HEK293 (cell line): ENCODE measurements around the gene AMBRA1.

Experiments
- CTCF ChIA-PET: fragments of 350-600 bp; formaldehyde crosslinking; extraction: SDS; loops from one replicate; lab custom pipeline; 2021; ENCODE audit warnings: antibody characterized with exemption; lab: Yijun Ruan, JAX
- POLR2A ChIA-PET: fragments of 300-600 bp; formaldehyde crosslinking; extraction: SDS; loops from one replicate; lab custom pipeline; 2020; ENCODE audit warnings: antibody characterized with exemption, inconsistent platforms; lab: Yijun Ruan, JAX
- H3K27ac ChIP-seq: fragments of 200-500 bp; sonication (Bioruptor generic); 2 replicates; pipeline ENCODE4 v1.5.1; 2014; ENCODE audit warnings: low read depth, low read length, control low read depth, inconsistent platforms; ENCODE audit errors: extremely low read depth
- H3K36me3 ChIP-seq, 2 experiments: fragments of 200-500 bp in 1 of 2; sonication (Bioruptor generic) in 1 of 2; 1 replicate in 1 of 2; 2 replicates in 1 of 2; pipeline ENCODE4 v1.5.1; 2014 to 2017; ENCODE audit warnings: inconsistent platforms in 2 of 2, low read length in 2 of 2; ENCODE audit not compliant: control insufficient read depth in 2 of 2, insufficient read depth in 1 of 2
- H3K4me1 ChIP-seq: fragments of 200-500 bp; sonication (Bioruptor generic); 2 replicates; pipeline ENCODE4 v1.5.1; 2014; ENCODE audit warnings: mild to moderate bottlenecking, low read length, inconsistent platforms; ENCODE audit not compliant: control insufficient read depth, insufficient read depth
- H3K4me3 ChIP-seq: 2 replicates; pipeline ENCODE4 v1.5.1; 2011; ENCODE audit warnings: low read depth, mild to moderate bottlenecking, control low read depth, low read length, moderate library complexity
- H3K9me3 ChIP-seq: fragments of 200-500 bp; sonication (Bioruptor generic); 2 replicates; pipeline ENCODE4 v1.5.1; 2014; ENCODE audit warnings: low read depth, low read length, inconsistent platforms; ENCODE audit not compliant: control insufficient read depth, insufficient read depth
- BCL11A ChIP-seq: fragments of 450-650 bp; formaldehyde crosslinking; IDR thresholded peaks from 2 replicates; pipeline ENCODE4 v1.5.1; 2016; ENCODE audit warnings: low read depth, missing biosample characterization, missing genetic modification characterization
- BCL11B ChIP-seq: fragments of 450-650 bp; formaldehyde crosslinking; IDR thresholded peaks from 2 replicates; pipeline ENCODE4 v1.5.1; 2016; ENCODE audit warnings: low read depth, missing biosample characterization, missing genetic modification characterization
- GLIS1 ChIP-seq: fragments of 450-650 bp; formaldehyde crosslinking; IDR thresholded peaks from 2 replicates; pipeline ENCODE4 v1.5.1; 2016; ENCODE audit warnings: missing biosample characterization, missing genetic modification characterization
- PATZ1 ChIP-seq: fragments of 450-650 bp; formaldehyde crosslinking; IDR thresholded peaks from 2 replicates; pipeline ENCODE4 v1.5.1; 2016; ENCODE audit warnings: missing biosample characterization, missing genetic modification characterization
- SCRT1 ChIP-seq: fragments of 450-650 bp; formaldehyde crosslinking; IDR thresholded peaks from 2 replicates; pipeline ENCODE4 v1.5.1; 2016; ENCODE audit warnings: missing biosample characterization, missing genetic modification characterization, borderline replicate concordance
- SP2 ChIP-seq: fragments of 450-650 bp; formaldehyde crosslinking; IDR thresholded peaks from 2 replicates; pipeline ENCODE4 v1.5.1; 2016; ENCODE audit warnings: missing biosample characterization, missing genetic modification characterization
- ZBTB7A ChIP-seq: fragments of 450-650 bp; formaldehyde crosslinking; IDR thresholded peaks from 2 replicates; pipeline ENCODE4 v1.5.1; 2016; ENCODE audit warnings: low read depth, missing biosample characterization, missing genetic modification characterization
- ZBTB8A ChIP-seq: fragments of 450-650 bp; formaldehyde crosslinking; IDR thresholded peaks from 2 replicates; pipeline ENCODE4 v1.5.1; 2016; ENCODE audit warnings: missing biosample characterization, missing genetic modification characterization
- ZFP3 ChIP-seq: fragments of 450-650 bp; formaldehyde crosslinking; IDR thresholded peaks from 2 replicates; pipeline ENCODE4 v1.5.1; 2016; ENCODE audit warnings: low read depth, missing biosample characterization, missing genetic modification characterization
- ZIC2 ChIP-seq: fragments of 450-650 bp; formaldehyde crosslinking; IDR thresholded peaks from 2 replicates; pipeline ENCODE4 v1.5.1; 2016; ENCODE audit warnings: missing biosample characterization, missing genetic modification characterization
- ZNF10 ChIP-seq: fragments of 450-650 bp; formaldehyde crosslinking; IDR thresholded peaks from 2 replicates; pipeline ENCODE4 v1.5.1; 2017; ENCODE audit warnings: missing biosample characterization, missing genetic modification characterization
- ZNF132 ChIP-seq: fragments of 450-650 bp; formaldehyde crosslinking; IDR thresholded peaks from 2 replicates; pipeline ENCODE4 v1.5.1; 2017; ENCODE audit warnings: missing biosample characterization, missing genetic modification characterization, borderline replicate concordance
- ZNF174 ChIP-seq: fragments of 450-650 bp; formaldehyde crosslinking; IDR thresholded peaks from 2 replicates; pipeline ENCODE4 v1.5.0; 2017; ENCODE audit warnings: missing biosample characterization, mild to moderate bottlenecking, missing genetic modification characterization
- ZNF211 ChIP-seq: fragments of 450-650 bp; formaldehyde crosslinking; IDR thresholded peaks from 2 replicates; pipeline ENCODE4 v1.5.1; 2016; ENCODE audit warnings: low read depth, missing biosample characterization, missing genetic modification characterization
- ZNF239 ChIP-seq: fragments of 450-650 bp; formaldehyde crosslinking; IDR thresholded peaks from 2 replicates; pipeline ENCODE4 v1.5.1; 2016; ENCODE audit warnings: missing biosample characterization, missing genetic modification characterization
- ZNF362 ChIP-seq: fragments of 450-650 bp; formaldehyde crosslinking; IDR thresholded peaks from 2 replicates; pipeline ENCODE4 v1.5.1; 2016; ENCODE audit warnings: missing biosample characterization, missing genetic modification characterization
- ZNF544 ChIP-seq: fragments of 450-650 bp; formaldehyde crosslinking; IDR thresholded peaks from 2 replicates; pipeline ENCODE4 v1.5.0; 2017; ENCODE audit warnings: missing biosample characterization, missing genetic modification characterization
- ZNF549 ChIP-seq: fragments of 450-650 bp; IDR thresholded peaks from 2 replicates; pipeline ENCODE4 v1.5.1; 2018; ENCODE audit warnings: missing biosample characterization, missing genetic modification characterization, mild to moderate bottlenecking, inconsistent platforms, moderate library complexity
- ZNF596 ChIP-seq: fragments of 450-650 bp; IDR thresholded peaks from 2 replicates; pipeline ENCODE4 v1.5.0; 2018; ENCODE audit warnings: missing biosample characterization, mild to moderate bottlenecking, missing genetic modification characterization, moderate library complexity
- ZNF654 ChIP-seq: fragments of 450-650 bp; formaldehyde crosslinking; IDR thresholded peaks from 2 replicates; pipeline ENCODE4 v1.5.1; 2016; ENCODE audit warnings: low read depth, missing biosample characterization, missing genetic modification characterization
- ZNF701 ChIP-seq: fragments of 450-650 bp; formaldehyde crosslinking; IDR thresholded peaks from 2 replicates; pipeline ENCODE4 v1.5.1; 2016; ENCODE audit warnings: missing biosample characterization, missing genetic modification characterization
- ZNF76 ChIP-seq: fragments of 450-650 bp; formaldehyde crosslinking; IDR thresholded peaks from 2 replicates; pipeline ENCODE4; 2016; ENCODE audit warnings: low read depth, missing biosample characterization, missing genetic modification characterization, borderline replicate concordance
- TF ChIP-seq, protein P1 (sequence below): fragments of 450-650 bp; formaldehyde crosslinking; IDR thresholded peaks from 2 replicates; pipeline ENCODE4 v1.5.1; 2017; ENCODE audit warnings: missing biosample characterization, missing genetic modification characterization
- TF ChIP-seq, protein P2 (sequence below): fragments of 450-650 bp; formaldehyde crosslinking; IDR thresholded peaks from 2 replicates; pipeline ENCODE4 v1.5.1; 2016; ENCODE audit warnings: missing biosample characterization, missing genetic modification characterization
- TF ChIP-seq, protein P3 (sequence below): IDR thresholded peaks from 2 replicates; pipeline ENCODE4 v1.6.1; 2011; ENCODE audit warnings: mild to moderate bottlenecking, low read depth, low read length, borderline replicate concordance
- TF ChIP-seq, protein P4 (sequence below): fragments of 450-650 bp; formaldehyde crosslinking; IDR thresholded peaks from 2 replicates; pipeline ENCODE4 v1.5.1; 2016; ENCODE audit warnings: missing biosample characterization, missing genetic modification characterization

Gene AMBRA1

GRCh38 chr11:46382646-46383403 is 211.0 kb downstream of the AMBRA1 start (continued):
- TF ChIP-seq ZNF174 (tag by site-specific recombination) (no peak), ZNF10 (tag by site-specific recombination) (0 out of 2 replicates have a peak, but pooled peaks have one; percentile 54), ZFP3 (tag by site-specific recombination) (no peak), BCL11A (tag by site-specific recombination) (0 out of 2 replicates have a peak, but pooled peaks have one; percentile 16), ZIC2 (tag by site-specific recombination) (no peak), ZBTB7A (no peak), SCRT1 (tag by site-specific recombination) (no peak), ZNF549 (no peak), GLIS1 (tag by site-specific recombination) (no peak), ZNF544 (tag by site-specific recombination) (no peak), ZNF596 (tag by site-specific recombination) (no peak), ZBTB8A (tag by site-specific recombination) (no peak), ZNF701 (tag by site-specific recombination) (no peak), ZNF76 (tag by site-specific recombination) (no peak), ZNF654 (tag by site-specific recombination) (peak; percentile 18; the same call in 1 of the 2 replicates), ZNF362 (tag by site-specific recombination) (no peak)
- TF ChIP-seq, protein P1, sequence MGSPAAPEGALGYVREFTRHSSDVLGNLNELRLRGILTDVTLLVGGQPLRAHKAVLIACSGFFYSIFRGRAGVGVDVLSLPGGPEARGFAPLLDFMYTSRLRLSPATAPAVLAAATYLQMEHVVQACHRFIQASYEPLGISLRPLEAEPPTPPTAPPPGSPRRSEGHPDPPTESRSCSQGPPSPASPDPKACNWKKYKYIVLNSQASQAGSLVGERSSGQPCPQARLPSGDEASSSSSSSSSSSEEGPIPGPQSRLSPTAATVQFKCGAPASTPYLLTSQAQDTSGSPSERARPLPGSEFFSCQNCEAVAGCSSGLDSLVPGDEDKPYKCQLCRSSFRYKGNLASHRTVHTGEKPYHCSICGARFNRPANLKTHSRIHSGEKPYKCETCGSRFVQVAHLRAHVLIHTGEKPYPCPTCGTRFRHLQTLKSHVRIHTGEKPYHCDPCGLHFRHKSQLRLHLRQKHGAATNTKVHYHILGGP (tag by site-specific recombination) = no peak
- TF ChIP-seq, protein P2, sequence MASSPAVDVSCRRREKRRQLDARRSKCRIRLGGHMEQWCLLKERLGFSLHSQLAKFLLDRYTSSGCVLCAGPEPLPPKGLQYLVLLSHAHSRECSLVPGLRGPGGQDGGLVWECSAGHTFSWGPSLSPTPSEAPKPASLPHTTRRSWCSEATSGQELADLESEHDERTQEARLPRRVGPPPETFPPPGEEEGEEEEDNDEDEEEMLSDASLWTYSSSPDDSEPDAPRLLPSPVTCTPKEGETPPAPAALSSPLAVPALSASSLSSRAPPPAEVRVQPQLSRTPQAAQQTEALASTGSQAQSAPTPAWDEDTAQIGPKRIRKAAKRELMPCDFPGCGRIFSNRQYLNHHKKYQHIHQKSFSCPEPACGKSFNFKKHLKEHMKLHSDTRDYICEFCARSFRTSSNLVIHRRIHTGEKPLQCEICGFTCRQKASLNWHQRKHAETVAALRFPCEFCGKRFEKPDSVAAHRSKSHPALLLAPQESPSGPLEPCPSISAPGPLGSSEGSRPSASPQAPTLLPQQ (tag by site-specific recombination) = no peak
- TF ChIP-seq, protein P3, sequence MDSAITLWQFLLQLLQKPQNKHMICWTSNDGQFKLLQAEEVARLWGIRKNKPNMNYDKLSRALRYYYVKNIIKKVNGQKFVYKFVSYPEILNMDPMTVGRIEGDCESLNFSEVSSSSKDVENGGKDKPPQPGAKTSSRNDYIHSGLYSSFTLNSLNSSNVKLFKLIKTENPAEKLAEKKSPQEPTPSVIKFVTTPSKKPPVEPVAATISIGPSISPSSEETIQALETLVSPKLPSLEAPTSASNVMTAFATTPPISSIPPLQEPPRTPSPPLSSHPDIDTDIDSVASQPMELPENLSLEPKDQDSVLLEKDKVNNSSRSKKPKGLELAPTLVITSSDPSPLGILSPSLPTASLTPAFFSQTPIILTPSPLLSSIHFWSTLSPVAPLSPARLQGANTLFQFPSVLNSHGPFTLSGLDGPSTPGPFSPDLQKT = no peak
- TF ChIP-seq, all 188 proteins: peak for 11

GRCh38 chr11:46381819-46382645 is 211.8 kb downstream of the AMBRA1 start:
- H3K36me3 ChIP-seq = peaks cover 0 to 31% of the 10 kb centered on the region in 2 experiments; a peak in 1 of 3 replicates
- no peaks in the 10 kb centered on the region for H3K4me1 ChIP-seq
- POLR2A ChIA-PET = no interaction called here
- peak overlapping the region; percentile 44 for H3K4me3 ChIP-seq
- peak overlapping the region; percentile 43; the same call in 1 of the 2 replicates for H3K27ac ChIP-seq
- CTCF ChIA-PET = interaction anchor here (0.7 to 1.7 kb wide), 5 partner anchors 11 to 508 kb away, joined by 3 to 13 read pairs (median 3); no protein-coding TSS in a partner anchor
- no peaks in the 10 kb centered on the region for H3K9me3 ChIP-seq
- peak; percentile 83 for TF ChIP-seq PATZ1
- peak; percentile 48 for TF ChIP-seq GLIS1 (tag by site-specific recombination)
- no peak for TF ChIP-seq ZNF211 (tag by site-specific recombination)
- TF ChIP-seq ZNF132 (tag by site-specific recombination) = no peak
- TF ChIP-seq BCL11B (tag by site-specific recombination) = no peak
- TF ChIP-seq, protein P4, sequence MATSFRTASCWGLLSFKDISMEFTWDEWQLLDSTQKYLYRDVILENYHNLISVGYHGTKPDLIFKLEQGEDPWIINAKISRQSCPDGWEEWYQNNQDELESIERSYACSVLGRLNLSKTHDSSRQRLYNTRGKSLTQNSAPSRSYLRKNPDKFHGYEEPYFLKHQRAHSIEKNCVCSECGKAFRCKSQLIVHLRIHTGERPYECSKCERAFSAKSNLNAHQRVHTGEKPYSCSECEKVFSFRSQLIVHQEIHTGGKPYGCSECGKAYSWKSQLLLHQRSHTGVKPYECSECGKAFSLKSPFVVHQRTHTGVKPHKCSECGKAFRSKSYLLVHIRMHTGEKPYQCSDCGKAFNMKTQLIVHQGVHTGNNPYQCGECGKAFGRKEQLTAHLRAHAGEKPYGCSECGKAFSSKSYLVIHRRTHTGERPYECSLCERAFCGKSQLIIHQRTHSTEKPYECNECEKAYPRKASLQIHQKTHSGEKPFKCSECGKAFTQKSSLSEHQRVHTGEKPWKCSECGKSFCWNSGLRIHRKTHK (tag by site-specific recombination) = no peak
- TF ChIP-seq ZNF239 = no peak
- TF ChIP-seq SP2 = peak; percentile 55
